NCI-H82 treated with DMSO at 0.1 percent for 48 hours (cell line): ENCODE data around the gene FOXRED2.
"Not testable (repeated sequence)": the region's sequence is repeated elsewhere in the genome, so short reads cannot be mapped to it uniquely, and the experiment has no call there.

Experiments used
- DNase-seq: peaks from one replicate; lab custom pipeline; 2025; ENCODE audit not compliant: unreplicated experiment; lab: John Stamatoyannopoulos, UW

The FOXRED2 gene

GRCh38 chr22:36452250-36452977, 54.4 kb downstream of the FOXRED2 start:
- DNase-seq, result no peak

DNA sequence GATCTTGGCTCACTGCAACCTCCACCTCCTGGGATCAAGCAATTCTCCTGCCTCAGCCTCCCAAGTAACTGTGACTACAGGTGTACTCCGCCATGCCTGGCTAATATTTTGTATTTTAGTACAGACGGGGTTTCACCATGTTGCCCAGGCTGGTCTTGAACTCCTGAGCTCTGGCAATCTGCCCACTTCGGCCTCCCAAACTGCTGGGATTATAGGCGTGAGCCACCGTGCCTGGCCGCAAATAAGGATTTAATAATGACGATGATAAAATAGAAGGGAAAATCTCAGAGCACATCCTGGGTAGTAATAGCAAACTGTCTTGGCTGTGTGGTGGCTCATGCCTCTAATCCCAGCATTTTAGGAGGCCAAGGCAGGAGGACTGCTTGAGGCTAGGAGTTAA, 55.9 kb downstream of the FOXRED2 start:
- not testable (repeated sequence) for DNase-seq

DNA sequence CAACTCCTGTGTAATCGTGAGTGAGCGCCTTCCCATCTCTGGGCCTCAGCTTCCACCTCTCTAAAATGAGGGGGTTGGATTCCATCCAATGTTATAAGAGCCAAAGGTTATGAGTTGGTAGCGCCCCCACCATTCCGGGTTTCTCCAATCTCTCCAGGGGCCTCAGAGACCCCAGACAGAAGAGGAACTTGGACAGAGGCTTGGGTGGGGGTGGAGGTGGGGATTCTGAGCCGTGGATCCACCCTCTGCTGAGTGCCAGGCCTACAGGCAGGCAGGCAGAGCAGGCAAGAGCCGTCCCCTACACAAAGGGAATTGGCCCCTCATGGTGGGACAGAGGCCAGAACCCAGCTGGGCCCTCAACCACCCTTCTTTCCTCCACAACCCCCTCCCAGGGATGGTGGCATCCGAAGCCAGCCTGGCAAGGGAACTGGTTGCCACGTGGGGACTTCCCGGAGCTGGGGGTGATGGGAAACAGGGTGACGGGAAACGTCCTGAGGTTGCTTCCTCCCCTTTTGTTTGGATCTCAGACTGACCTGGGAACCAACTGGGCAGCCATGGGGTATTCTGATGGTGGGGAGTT, 57.2 kb downstream of the FOXRED2 start:
- no peak for DNase-seq

GRCh38 chr22:36447632-36448031, 59.2 kb downstream of the FOXRED2 start:
- no peak for DNase-seq

- DNase-seq, result no peak
These were observed 61.6 kb downstream of the FOXRED2 start for GRCh38 chr22:36445158-36445668.

GRCh38 chr22:36443198-36443770, 63.6 kb downstream of the FOXRED2 start:
- no peak for DNase-seq

DNA sequence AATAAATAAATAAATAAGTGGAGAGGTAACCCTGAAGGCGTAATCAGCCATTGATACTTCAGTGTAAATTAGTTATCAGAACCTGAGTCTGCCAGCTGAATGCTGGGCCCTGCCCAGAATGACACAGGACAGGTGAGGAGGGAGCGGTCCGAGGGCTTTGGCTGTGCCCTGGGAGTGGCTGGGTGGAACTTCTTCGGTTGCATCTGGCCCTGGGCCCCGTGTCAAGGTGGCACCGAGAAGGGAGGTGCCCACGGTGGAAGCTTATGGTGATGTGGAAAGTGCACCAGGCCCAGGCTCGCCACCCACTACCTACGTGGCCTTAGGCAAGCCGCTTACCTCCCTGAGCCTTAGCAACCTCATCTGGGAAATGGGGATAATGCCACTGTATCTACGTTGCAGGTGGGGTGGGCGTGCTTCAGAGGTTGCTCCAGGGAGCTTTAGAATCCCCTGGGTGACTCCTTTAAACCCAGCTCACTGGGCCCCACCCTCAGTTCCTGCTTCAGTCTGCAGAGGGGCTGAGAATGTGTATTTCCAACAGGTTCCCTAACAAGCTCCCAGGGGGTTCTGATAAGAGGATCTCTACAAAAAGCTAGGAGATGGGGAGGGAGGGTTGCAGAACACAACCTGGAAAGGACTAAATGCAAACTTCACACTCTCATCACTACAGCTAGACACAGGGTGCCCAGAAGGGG, 64.2 kb downstream of the FOXRED2 start:
- DNase-seq, result no peak

DNA sequence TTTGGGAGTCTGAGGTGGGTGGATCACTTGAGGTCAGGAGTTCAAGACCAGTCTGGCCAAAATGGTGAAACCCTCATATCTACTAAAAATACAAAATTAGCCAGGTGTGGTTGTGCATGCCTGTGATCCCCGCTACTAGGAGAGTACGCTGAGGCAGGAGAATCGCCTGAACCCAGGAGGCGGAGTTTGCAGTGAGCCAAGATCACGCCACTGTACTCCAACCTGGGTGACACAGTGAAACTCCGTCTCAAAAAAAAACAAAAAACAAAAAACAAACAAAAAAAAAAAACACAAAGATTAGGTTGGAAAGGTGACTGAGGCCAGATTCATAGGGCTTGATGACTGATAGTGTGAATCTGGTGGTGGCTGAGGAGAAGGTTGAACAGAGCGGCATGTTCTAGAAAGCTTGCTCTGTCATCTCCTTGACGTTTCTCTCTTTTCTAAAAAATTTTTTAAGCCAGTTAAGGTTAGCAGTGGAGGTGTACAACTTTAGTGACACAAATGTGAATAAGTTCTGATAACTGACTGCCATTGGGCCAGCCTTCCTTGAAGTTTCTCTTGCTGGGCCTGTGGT, 66.3 kb downstream of the FOXRED2 start:
- DNase-seq, result no peak

DNA sequence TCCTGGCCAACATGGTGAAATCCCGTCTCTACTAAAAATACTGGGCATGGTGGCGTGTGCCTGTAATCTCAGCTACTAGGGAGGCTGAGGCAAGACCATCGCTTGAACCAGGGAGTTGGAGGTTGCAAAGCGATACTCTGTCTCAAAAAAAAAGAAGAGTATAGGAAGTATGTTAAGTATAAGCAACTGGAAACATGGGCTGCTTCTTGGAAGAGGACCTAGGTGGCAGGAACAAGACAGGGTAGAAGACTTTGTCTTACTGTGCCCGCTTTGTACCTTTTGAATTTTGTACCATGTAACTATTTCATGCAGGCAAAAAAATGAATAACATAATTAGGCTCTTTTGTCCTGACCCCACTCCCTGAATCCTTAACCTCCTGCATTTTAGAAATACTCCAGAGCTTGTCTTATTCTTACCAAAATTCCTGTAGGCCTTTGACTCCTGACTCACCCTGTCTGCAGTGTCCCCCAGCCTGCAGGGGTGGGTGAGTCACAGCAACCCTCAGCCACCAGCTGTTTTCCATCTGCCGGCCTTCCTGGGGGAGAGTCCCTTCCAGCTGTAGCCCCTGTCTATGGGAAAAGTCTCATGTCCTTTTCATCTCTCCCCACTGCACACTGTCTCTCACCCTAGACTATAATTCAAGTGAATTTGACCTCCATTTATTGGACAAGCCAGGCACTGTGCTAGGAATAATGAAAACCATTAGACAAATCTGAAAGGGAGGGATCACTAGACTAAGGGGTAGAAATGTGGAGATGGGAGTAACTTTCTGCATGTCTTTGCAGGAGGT, 67.2 kb downstream of the FOXRED2 start:
- no peak for DNase-seq
